GM18520 (cell line): ENCODE data around the gene BAK1.
"Not testable (repeated sequence)": the region's sequence is repeated elsewhere in the genome, so short reads cannot be mapped to it uniquely, and the experiment has no call there.

Experiments
- ATAC-seq: cut with Tn5 transposase; IDR thresholded peaks from one replicate; pipeline ENCODE4 v1.9.1; 2021; ENCODE audit not compliant: unreplicated experiment

BAK1 gene

GRCh38 chr6:33609019-33609418 lies 28.9 kb upstream of the BAK1 start:
- no peak for ATAC-seq

- no peak for ATAC-seq
Observed at GRCh38 chr6:33607784-33608161, 27.7 kb upstream of the BAK1 start.

GRCh38 chr6:33607126-33607783 lies 27.2 kb upstream of the BAK1 start:
- no peak for ATAC-seq

- ATAC-seq, result no peak
Observed at GRCh38 chr6:33606642-33607041, 26.6 kb upstream of the BAK1 start.

GRCh38 chr6:33604941-33605854 lies 25.1 kb upstream of the BAK1 start:
- ATAC-seq, result no peak

GRCh38 chr6:33602180-33602579 lies 22.1 kb upstream of the BAK1 start:
- ATAC-seq, result no peak

- no peak for ATAC-seq
Observed at GRCh38 chr6:33600761-33601160, 20.7 kb upstream of the BAK1 start.

GRCh38 chr6:33599413-33599938 lies 19.4 kb upstream of the BAK1 start:
- no peak for ATAC-seq

GRCh38 chr6:33597551-33598322 lies 17.7 kb upstream of the BAK1 start:
- no peak for ATAC-seq

- ATAC-seq, result not testable (repeated sequence)
Observed at GRCh38 chr6:33596894-33597293, 16.8 kb upstream of the BAK1 start.

GRCh38 chr6:33595001-33595846 lies 15.1 kb upstream of the BAK1 start:
- no peak for ATAC-seq

- ATAC-seq, result no peak
Observed at GRCh38 chr6:33593414-33593727, 13.3 kb upstream of the BAK1 start.

- no peak for ATAC-seq
Observed at GRCh38 chr6:33592595-33593413, 12.7 kb upstream of the BAK1 start.

GRCh38 chr6:33592280-33592594 lies 12.2 kb upstream of the BAK1 start:
- no peak for ATAC-seq

- no peak for ATAC-seq
Observed at GRCh38 chr6:33591424-33592032, 11.5 kb upstream of the BAK1 start.

GRCh38 chr6:33590531-33591198 lies 10.6 kb upstream of the BAK1 start:
- no peak for ATAC-seq

GRCh38 chr6:33589731-33590530 lies 9.9 kb upstream of the BAK1 start:
- no peak for ATAC-seq

- no peak for ATAC-seq
Observed at GRCh38 chr6:33589392-33589730, 9.3 kb upstream of the BAK1 start.
